ENCODE measurements around the gene OR6Q1. TPM values are rescaled to one million over a fixed set of nuclear protein-coding genes. Genes with fewer than 3 reads are reported as not detected.

Gene OR6Q1
- total RNA-seq, 1 donor from 2014 or later = not detected

DNA sequence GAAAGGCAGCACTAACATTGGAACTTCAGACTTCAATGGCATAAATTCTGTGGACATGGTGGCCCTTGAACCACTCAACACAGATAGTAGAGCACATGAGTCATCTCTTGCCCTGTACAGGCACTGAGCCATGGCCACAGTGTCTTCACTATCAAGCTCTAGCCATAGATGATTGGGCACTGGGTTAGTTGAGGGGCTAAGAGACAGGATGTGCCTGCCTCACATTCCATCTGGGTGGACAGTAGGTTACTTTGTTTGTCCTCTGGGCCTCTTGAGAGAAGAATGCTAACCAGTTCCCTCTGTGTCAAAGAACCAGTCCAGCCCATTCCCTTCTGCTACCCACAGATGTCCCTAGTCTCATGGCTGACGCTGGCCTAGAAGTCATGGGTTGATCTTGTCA, 39.8 kb downstream of the OR6Q1 start:
- H3K27ac Mint-ChIP-seq = no peak overlapping the region
- H3K36me3 Mint-ChIP-seq = no peaks in the 10 kb centered on the region
- Histone ChIP-seq H3K9ac (no peak overlapping the region), H3F3A (ENCODE audit: low read depth) (no peaks in the 10 kb centered on the region), H3K27ac (no peak overlapping the region), H4K20me1 (ENCODE audit: low read depth) (no peaks in the 10 kb centered on the region), H2AFZ (replicated peaks) (no peak overlapping the region), H3K27me3 (no peaks in the 10 kb centered on the region), H3K36me3 (no peaks in the 10 kb centered on the region), H3K4me1 (no peaks in the 10 kb centered on the region), H3K4me3 (no peak overlapping the region), H3K9me3 (ENCODE audit: low read depth) (no peaks in the 10 kb centered on the region), H3K4me2 (no peak overlapping the region), H3K79me2 (ENCODE audit: low read depth) (no peaks in the 10 kb centered on the region)
- TF ChIP-seq EZH2phosphoT487 (IDR thresholded peaks at IDR 0.05) = no peak
- TF ChIP-seq EZH2 (IDR thresholded peaks at IDR 0.05) = no peak
- TF ChIP-seq, protein P1, sequence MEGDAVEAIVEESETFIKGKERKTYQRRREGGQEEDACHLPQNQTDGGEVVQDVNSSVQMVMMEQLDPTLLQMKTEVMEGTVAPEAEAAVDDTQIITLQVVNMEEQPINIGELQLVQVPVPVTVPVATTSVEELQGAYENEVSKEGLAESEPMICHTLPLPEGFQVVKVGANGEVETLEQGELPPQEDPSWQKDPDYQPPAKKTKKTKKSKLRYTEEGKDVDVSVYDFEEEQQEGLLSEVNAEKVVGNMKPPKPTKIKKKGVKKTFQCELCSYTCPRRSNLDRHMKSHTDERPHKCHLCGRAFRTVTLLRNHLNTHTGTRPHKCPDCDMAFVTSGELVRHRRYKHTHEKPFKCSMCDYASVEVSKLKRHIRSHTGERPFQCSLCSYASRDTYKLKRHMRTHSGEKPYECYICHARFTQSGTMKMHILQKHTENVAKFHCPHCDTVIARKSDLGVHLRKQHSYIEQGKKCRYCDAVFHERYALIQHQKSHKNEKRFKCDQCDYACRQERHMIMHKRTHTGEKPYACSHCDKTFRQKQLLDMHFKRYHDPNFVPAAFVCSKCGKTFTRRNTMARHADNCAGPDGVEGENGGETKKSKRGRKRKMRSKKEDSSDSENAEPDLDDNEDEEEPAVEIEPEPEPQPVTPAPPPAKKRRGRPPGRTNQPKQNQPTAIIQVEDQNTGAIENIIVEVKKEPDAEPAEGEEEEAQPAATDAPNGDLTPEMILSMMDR (IDR thresholded peaks at IDR 0.05) = no peak
- no peaks in the 10 kb centered on the region for H3K4me1 Mint-ChIP-seq
- peaks cover 1% of the 10 kb centered on the region for H3K9me3 Mint-ChIP-seq
- peaks cover 5% of the 10 kb centered on the region for H3K27me3 Mint-ChIP-seq (ENCODE audit: insufficient read depth, low read depth)
- no peak overlapping the region for H3K4me3 Mint-ChIP-seq
- no peak for DNase-seq (ENCODE audit: low spot score)

DNA sequence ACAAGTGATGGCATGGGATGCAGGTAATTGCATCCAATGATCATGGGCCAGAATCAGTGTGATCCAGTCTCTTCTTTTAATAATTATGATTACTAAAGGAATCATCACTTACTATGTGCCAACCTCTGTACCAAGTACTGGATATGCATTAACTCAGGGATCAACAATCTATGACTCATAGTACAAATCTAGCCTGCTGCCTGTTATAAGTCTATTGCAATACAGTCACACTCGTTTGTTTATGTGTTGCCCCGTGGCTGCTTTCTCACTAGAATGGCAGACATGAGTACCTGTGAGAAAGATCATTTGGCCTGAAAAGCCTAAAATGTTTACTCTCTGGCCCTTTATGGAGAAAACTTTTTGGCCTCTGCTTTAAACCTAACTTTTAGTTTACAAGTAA, 45.0 kb downstream of the OR6Q1 start:
- no peaks in the 10 kb centered on the region for H3K79me2 ChIP-seq (ENCODE audit: low read depth)
- TF ChIP-seq EZH2 (IDR thresholded peaks at IDR 0.05) = no peak
- TF ChIP-seq EZH2phosphoT487 (IDR thresholded peaks at IDR 0.05) = no peak
- TF ChIP-seq, protein P1 (IDR thresholded peaks at IDR 0.05) = no peak
- no peak overlapping the region for H3K27ac ChIP-seq
- no peak for DNase-seq (ENCODE audit: low spot score)
- no peak overlapping the region for H2AFZ ChIP-seq (replicated peaks)
- no peak overlapping the region for H3K4me3 ChIP-seq
- H3K4me1 Mint-ChIP-seq = no peaks in the 10 kb centered on the region
- no peak overlapping the region for H3K27ac Mint-ChIP-seq
- no peaks in the 10 kb centered on the region for H3K9me3 ChIP-seq (ENCODE audit: low read depth)
- H3K27me3 Mint-ChIP-seq (ENCODE audit: insufficient read depth, low read depth) = peaks cover 5% of the 10 kb centered on the region
- peaks cover 1% of the 10 kb centered on the region for H3K9me3 Mint-ChIP-seq
- no peak overlapping the region for H3K9ac ChIP-seq
- H3K36me3 ChIP-seq = no peaks in the 10 kb centered on the region
- no peaks in the 10 kb centered on the region for H3K27me3 ChIP-seq
- no peak overlapping the region for H3K4me3 Mint-ChIP-seq
- H3F3A ChIP-seq (ENCODE audit: low read depth) = no peaks in the 10 kb centered on the region
- H3K4me2 ChIP-seq = no peak overlapping the region
- H3K4me1 ChIP-seq = no peaks in the 10 kb centered on the region
- no peaks in the 10 kb centered on the region for H4K20me1 ChIP-seq (ENCODE audit: low read depth)
- no peaks in the 10 kb centered on the region for H3K36me3 Mint-ChIP-seq

Small RNAs within 50 kb of the gene (small RNA-seq; reads per million reads assigned to genes)
- not detected for gene RNU6-899P

Other genes starting within 250 kb of the OR6Q1 start
- not detected in 2 replicates for gene OR9Q1, start 7.1 kb upstream of the OR6Q1 start, total RNA-seq (ENCODE audit: low replicate concordance)
- not detected in 2 replicates for gene OR9I1, start 94.6 kb downstream of the OR6Q1 start, total RNA-seq (ENCODE audit: low replicate concordance)
- gene OR9Q2, start 158.1 kb downstream of the OR6Q1 start, total RNA-seq (ENCODE audit: low replicate concordance) = not detected in 2 replicates
- not detected in 2 replicates for gene OR1S2, start 173.2 kb downstream of the OR6Q1 start, total RNA-seq (ENCODE audit: low replicate concordance)
- not detected in 2 replicates for gene OR1S1, start 181.8 kb downstream of the OR6Q1 start, total RNA-seq (ENCODE audit: low replicate concordance)
- gene OR10Q1, start 198.0 kb downstream of the OR6Q1 start, total RNA-seq (ENCODE audit: low replicate concordance) = not detected in 2 replicates
- gene OR10W1, start 237.3 kb downstream of the OR6Q1 start, total RNA-seq (ENCODE audit: low replicate concordance) = not detected in 2 replicates

All from neural progenitor cell (in vitro differentiated cells).